Mesendoderm (in vitro differentiated cells): ENCODE results near the gene FKBP1A.

Experiments
- DNase-seq: peaks from one replicate; pipeline ENCODE4 v3.0.0; 2013
- H2AK5ac ChIP-seq: 2 replicates; pipeline ENCODE4 v1.6.1; 2013; ENCODE audit warnings: low read length, inconsistent platforms
- H2BK120ac ChIP-seq: 2 replicates; pipeline ENCODE4 v1.6.1; 2013; ENCODE audit warnings: low read depth, mild to moderate bottlenecking, low read length, moderate library complexity, mixed read lengths
- H2BK15ac ChIP-seq: replicated peaks from 2 replicates; pipeline ENCODE4 v1.6.1; 2013; ENCODE audit warnings: low read depth, mild to moderate bottlenecking, moderate library complexity
- H2BK5ac ChIP-seq: 2 replicates; pipeline ENCODE4 v1.6.1; 2013; ENCODE audit warnings: low read length, inconsistent platforms
- H3K18ac ChIP-seq: 2 replicates; pipeline ENCODE4 v1.6.1; 2013; ENCODE audit warnings: mild to moderate bottlenecking, low read length, mixed read lengths
- H3K23ac ChIP-seq: one replicate; pipeline ENCODE4 v1.6.1; 2013; ENCODE audit warnings: low read length
- H3K27ac ChIP-seq: 2 replicates; pipeline ENCODE4 v1.5.1; 2013; ENCODE audit warnings: low read depth, mild to moderate bottlenecking, inconsistent platforms, low read length, moderate library complexity
- H3K27me3 ChIP-seq: 2 replicates; pipeline ENCODE4 v1.6.1; 2013; ENCODE audit warnings: low read length, control low read depth, mild to moderate bottlenecking, inconsistent platforms; ENCODE audit not compliant: insufficient read depth, poor library complexity
- H3K36me3 ChIP-seq: 2 replicates; pipeline ENCODE4 v1.6.1; 2013; ENCODE audit warnings: low read length, inconsistent platforms; ENCODE audit not compliant: control insufficient read depth, insufficient read depth
- H3K4ac ChIP-seq: one replicate; pipeline ENCODE4 v1.6.1; 2013; ENCODE audit warnings: low read depth, mild to moderate bottlenecking, low read length, moderate library complexity
- H3K4me1 ChIP-seq: 2 replicates; pipeline ENCODE4 v1.6.1; 2013; ENCODE audit warnings: low read depth, low read length, inconsistent platforms; ENCODE audit not compliant: control insufficient read depth
- H3K4me2 ChIP-seq: 2 replicates; pipeline ENCODE4 v1.6.1; 2013; ENCODE audit warnings: low read length
- H3K4me3 ChIP-seq: 2 replicates; pipeline ENCODE4 v1.5.1; 2013; ENCODE audit warnings: mild to moderate bottlenecking, low read length
- H3K56ac ChIP-seq: one replicate; pipeline ENCODE4 v1.6.1; 2013; ENCODE audit warnings: low read length
- H3K79me1 ChIP-seq: 2 replicates; pipeline ENCODE4 v1.6.1; 2013; ENCODE audit warnings: low read length, inconsistent platforms
- H3K79me2 ChIP-seq: 2 replicates; pipeline ENCODE4 v1.6.1; 2013; ENCODE audit warnings: mild to moderate bottlenecking, low read length; ENCODE audit not compliant: control insufficient read depth, insufficient read depth
- H3K9ac ChIP-seq: 2 replicates; pipeline ENCODE4 v1.6.1; 2013; ENCODE audit warnings: low read length, inconsistent platforms
- H4K5ac ChIP-seq: one replicate; pipeline ENCODE4 v1.6.1; 2013; ENCODE audit warnings: low read length
- H4K8ac ChIP-seq: one replicate; pipeline ENCODE4 v1.6.1; 2013; ENCODE audit warnings: low read depth, mild to moderate bottlenecking, control low read depth, low read length, moderate library complexity
- WGBS: extraction: QIAGEN DNeasy Blood & Tissue Kit; methylation state at CpG from one replicate; pipeline ENCODE4 v1.1.7; 2013; ENCODE audit warnings: low lambda C conversion rate, missing lambda C conversion rate; ENCODE audit not compliant: insufficient coverage; ENCODE audit errors: extremely low coverage; 5-methylcytosine and 5-hydroxymethylcytosine counted together

The FKBP1A gene

GRCh38 chr20:1394686-1395085 lies 1.8 kb upstream of the FKBP1A start:
- H2BK120ac ChIP-seq = no peak overlapping the region
- no peak overlapping the region for H3K18ac ChIP-seq
- H3K4me2 ChIP-seq = no peak overlapping the region
- H3K56ac ChIP-seq = no peak overlapping the region
- H2AK5ac ChIP-seq = no peak overlapping the region
- H2BK5ac ChIP-seq = no peak overlapping the region
- peaks cover 30% of the 10 kb centered on the region for H3K79me2 ChIP-seq
- H3K9ac ChIP-seq = no peak overlapping the region
- no peaks in the 10 kb centered on the region for H3K36me3 ChIP-seq
- no peak overlapping the region for H4K8ac ChIP-seq
- no peak overlapping the region for H3K27ac ChIP-seq
- no peak overlapping the region for H3K4me3 ChIP-seq
- no peak overlapping the region for H4K5ac ChIP-seq
- no peak overlapping the region for H3K4ac ChIP-seq
- H3K4me1 ChIP-seq = peaks cover 10% of the 10 kb centered on the region
- H3K27me3 ChIP-seq = no peaks in the 10 kb centered on the region
- DNase-seq = no peak
- WGBS = no CpG with 5 or more reads among the region's 2 CpGs
- peaks cover 20% of the 10 kb centered on the region for H3K79me1 ChIP-seq
- no peak overlapping the region for H3K23ac ChIP-seq
- H2BK15ac ChIP-seq = no peak overlapping the region

DNA sequence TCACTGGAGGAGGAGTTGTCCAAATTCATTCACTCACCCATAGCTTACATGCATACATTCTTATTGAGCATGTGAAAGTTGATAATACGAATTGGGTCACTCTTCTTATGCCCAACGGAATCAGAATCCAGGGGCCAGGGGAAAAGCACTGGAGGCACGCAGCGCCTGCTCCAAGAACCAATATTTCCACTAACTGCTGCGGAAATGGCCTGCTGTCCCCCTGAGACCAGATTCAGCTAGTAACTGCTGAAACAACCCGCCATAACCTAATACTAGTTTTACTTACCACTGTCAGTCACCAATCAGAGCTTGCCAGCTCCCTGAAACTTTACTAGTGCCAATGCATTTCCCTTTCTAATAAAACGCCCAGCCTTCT lies 641 bp upstream of the FKBP1A start:
- no peaks in the 10 kb centered on the region for H3K27me3 ChIP-seq
- no peaks in the 10 kb centered on the region for H3K36me3 ChIP-seq
- H3K23ac ChIP-seq = no peak overlapping the region
- no peak overlapping the region for H2AK5ac ChIP-seq
- peak overlapping the region; percentile 7 for H4K8ac ChIP-seq
- peak overlapping the region; percentile 91 for H3K56ac ChIP-seq
- no peak overlapping the region for H2BK5ac ChIP-seq
- DNase-seq = no peak
- WGBS = no CpG with 5 or more reads among the region's 7 CpGs
- H3K27ac ChIP-seq = no peak overlapping the region
- H3K4ac ChIP-seq = no peak overlapping the region
- peak overlapping the region; percentile 51 for H3K4me3 ChIP-seq
- no peak overlapping the region for H4K5ac ChIP-seq
- peak overlapping the region; percentile 66 for H3K9ac ChIP-seq
- H3K4me2 ChIP-seq = peak overlapping the region; percentile 93
- H2BK120ac ChIP-seq = no peak overlapping the region
- peaks cover 11% of the 10 kb centered on the region for H3K4me1 ChIP-seq
- H2BK15ac ChIP-seq = no peak overlapping the region
- no peak overlapping the region for H3K18ac ChIP-seq
- peaks cover 21% of the 10 kb centered on the region for H3K79me1 ChIP-seq
- H3K79me2 ChIP-seq = peaks cover 41% of the 10 kb centered on the region

DNA sequence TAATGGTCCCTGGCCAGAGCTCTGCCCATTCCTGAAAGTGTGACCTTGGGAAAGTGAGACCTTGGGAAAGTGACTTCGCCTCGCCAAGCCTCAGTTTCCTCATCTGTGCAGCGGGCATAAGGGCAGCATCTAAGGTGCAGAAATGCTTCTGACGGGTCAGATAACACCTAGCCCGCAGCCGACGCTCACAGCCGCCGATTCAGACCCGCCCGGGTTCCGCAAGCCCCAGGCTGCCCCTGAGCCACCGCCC lies 486 bp downstream of the FKBP1A start:
- Histone ChIP-seq H3K4me1 (peaks cover 11% of the 10 kb centered on the region), H3K23ac (peak overlapping the region; percentile 80), H2BK120ac (no peak overlapping the region), H4K5ac (no peak overlapping the region), H3K79me1 (peaks cover 23% of the 10 kb centered on the region), H3K79me2 (peaks cover 52% of the 10 kb centered on the region), H4K8ac (no peak overlapping the region), H2AK5ac (peak overlapping the region; percentile 94), H3K27me3 (no peaks in the 10 kb centered on the region), H3K9ac (peak overlapping the region; percentile 92), H3K36me3 (no peaks in the 10 kb centered on the region), H3K56ac (peak overlapping the region; percentile 93), H3K4me2 (peak overlapping the region; percentile 96), H2BK15ac (no peak overlapping the region), H3K18ac (peak overlapping the region; percentile 52), H3K27ac (no peak overlapping the region), H3K4ac (peak overlapping the region; percentile 92), H3K4me3 (peak overlapping the region; percentile 92), H2BK5ac (no peak overlapping the region)
- WGBS = no CpG with 5 or more reads among the region's 13 CpGs
- DNase-seq = no peak

- H3K23ac ChIP-seq = peak overlapping the region; percentile 80
- peaks cover 55% of the 10 kb centered on the region for H3K79me2 ChIP-seq
- H3K4me1 ChIP-seq = peaks cover 11% of the 10 kb centered on the region
- H3K27me3 ChIP-seq = no peaks in the 10 kb centered on the region
- no peak overlapping the region for H2BK5ac ChIP-seq
- H3K4me3 ChIP-seq = peak overlapping the region; percentile 92
- no peak overlapping the region for H3K4ac ChIP-seq
- peak overlapping the region; percentile 96 for H3K4me2 ChIP-seq
- peak overlapping the region; percentile 93 for H3K56ac ChIP-seq
- no peak overlapping the region for H3K18ac ChIP-seq
- peaks cover 26% of the 10 kb centered on the region for H3K79me1 ChIP-seq
- no peak overlapping the region for H3K27ac ChIP-seq
- no peaks in the 10 kb centered on the region for H3K36me3 ChIP-seq
- H2BK120ac ChIP-seq = no peak overlapping the region
- WGBS = no CpG with 5 or more reads among the region's 16 CpGs
- DNase-seq = peak; percentile 84
- H2AK5ac ChIP-seq = peak overlapping the region; percentile 94
- no peak overlapping the region for H4K5ac ChIP-seq
- no peak overlapping the region for H4K8ac ChIP-seq
- H3K9ac ChIP-seq = peak overlapping the region; percentile 92
- H2BK15ac ChIP-seq = no peak overlapping the region
Observed at GRCh38 chr20:1391640-1392442, 1.0 kb downstream of the FKBP1A start.

DNA sequence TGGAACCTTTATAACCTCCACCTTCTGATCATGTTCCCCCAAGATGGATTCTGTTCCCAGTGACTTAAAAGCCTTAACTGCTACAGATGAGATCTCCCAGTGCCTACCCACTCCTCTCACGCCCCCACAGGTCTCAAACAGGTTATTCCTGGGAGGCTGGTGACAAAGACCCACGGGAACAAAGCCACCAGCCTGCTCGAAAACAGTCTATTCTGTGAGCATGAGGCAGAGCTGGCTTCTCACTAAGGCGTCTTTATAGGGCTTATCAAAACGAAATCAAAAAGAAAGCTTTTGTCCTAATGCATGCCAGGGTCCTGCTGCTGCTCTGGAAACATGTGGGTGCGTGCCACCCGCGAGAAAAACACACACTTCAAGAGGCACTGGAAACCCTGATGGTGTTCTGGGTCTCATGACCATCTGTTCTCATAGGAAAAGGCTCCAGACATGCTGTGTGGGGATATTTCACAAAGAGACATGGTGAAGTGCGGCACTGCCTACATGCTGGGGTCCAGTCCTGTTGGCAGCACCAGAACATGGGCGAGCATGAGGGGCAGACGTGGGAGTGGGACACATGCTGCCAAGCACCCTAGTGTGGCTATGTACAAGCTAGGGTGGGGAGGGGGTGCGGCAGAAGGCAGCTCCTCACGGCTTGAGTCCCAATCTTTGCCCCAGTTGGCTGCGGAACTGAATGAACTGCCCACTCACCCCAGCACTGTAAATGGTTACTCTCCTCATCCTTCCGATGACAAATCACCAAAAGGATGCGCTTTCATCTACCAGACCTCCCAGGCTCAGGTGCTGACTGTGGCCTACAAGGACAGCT lies 2.1 kb downstream of the FKBP1A start:
- H3K79me2 ChIP-seq = peaks cover 66% of the 10 kb centered on the region
- H3K4me3 ChIP-seq = no peak overlapping the region
- no peaks in the 10 kb centered on the region for H3K27me3 ChIP-seq
- no peak overlapping the region for H4K5ac ChIP-seq
- no peak overlapping the region for H3K27ac ChIP-seq
- H3K36me3 ChIP-seq = no peaks in the 10 kb centered on the region
- peak overlapping the region; percentile 93 for H3K56ac ChIP-seq
- H3K9ac ChIP-seq = peak overlapping the region; percentile 92
- H2AK5ac ChIP-seq = no peak overlapping the region
- no peak overlapping the region for H2BK5ac ChIP-seq
- peaks cover 11% of the 10 kb centered on the region for H3K4me1 ChIP-seq
- H3K4ac ChIP-seq = no peak overlapping the region
- no peak overlapping the region for H4K8ac ChIP-seq
- no CpG with 5 or more reads among the region's 16 CpGs for WGBS
- H2BK15ac ChIP-seq = no peak overlapping the region
- H3K79me1 ChIP-seq = peaks cover 34% of the 10 kb centered on the region
- DNase-seq = no peak
- H3K4me2 ChIP-seq = peak overlapping the region; percentile 96
- no peak overlapping the region for H3K23ac ChIP-seq
- H2BK120ac ChIP-seq = no peak overlapping the region
- no peak overlapping the region for H3K18ac ChIP-seq
